HS-5 (cell line): Measurements from ENCODE around the gene HCCS.
"Not testable (repeated sequence)": the region's sequence is repeated elsewhere in the genome, so short reads cannot be mapped to it uniquely, and the experiment has no call there.

Experiments used
- DNase-seq: peaks from one replicate; pipeline ENCODE4 v3.0.0-alpha.2; 2012; ENCODE audit warnings: low read depth

Gene HCCS

GRCh38 chrX:11123087-11123486 is 12.0 kb downstream of the HCCS start:
- DNase-seq: not testable (repeated sequence)

GRCh38 chrX:11124112-11124511 is 13.0 kb downstream of the HCCS start:
- DNase-seq: no peak

DNA sequence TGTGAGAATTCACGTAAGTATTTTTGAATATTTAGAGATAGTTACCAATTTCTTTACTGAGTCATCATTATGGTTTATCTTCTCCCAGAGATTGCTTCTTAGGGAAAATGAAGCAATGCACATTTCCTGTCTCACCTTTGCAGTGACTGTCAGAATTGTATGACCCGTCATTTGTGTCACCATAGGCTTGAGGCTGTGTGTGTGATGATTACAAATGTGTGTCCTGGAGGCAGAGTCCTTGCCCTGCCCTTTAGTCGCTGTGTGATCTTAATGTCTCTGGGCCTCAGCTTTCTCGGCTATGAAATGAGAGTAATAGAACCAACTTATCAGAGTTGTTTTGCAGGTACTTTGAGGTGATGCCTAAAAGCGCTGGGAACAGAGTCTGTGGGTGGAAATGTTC is 13.9 kb downstream of the HCCS start:
- DNase-seq: no peak

GRCh38 chrX:11129534-11130105 is 18.5 kb downstream of the HCCS start:
- no peak for DNase-seq

- DNase-seq: no peak
Observed at GRCh38 chrX:11130136-11130535, 19.0 kb downstream of the HCCS start.

DNA sequence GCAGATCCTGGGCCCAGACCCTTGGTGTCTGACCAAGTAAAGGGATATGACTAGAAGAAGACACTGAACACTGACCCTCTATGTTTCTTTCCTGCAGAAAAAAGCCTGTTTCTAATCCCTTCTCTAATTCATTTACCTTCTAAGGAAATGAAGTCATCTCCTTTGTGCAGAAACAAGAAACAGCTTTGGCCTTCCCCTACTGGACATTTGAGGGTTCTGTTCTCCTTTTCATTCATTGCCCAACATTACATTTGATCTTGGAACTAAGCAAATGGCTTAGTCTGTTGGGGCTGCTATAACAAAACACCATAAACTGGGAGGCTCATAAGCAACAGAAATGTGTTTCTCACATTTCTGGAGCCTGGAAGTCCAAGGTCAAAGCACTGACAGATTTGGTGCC is 20.0 kb downstream of the HCCS start:
- no peak for DNase-seq

DNA sequence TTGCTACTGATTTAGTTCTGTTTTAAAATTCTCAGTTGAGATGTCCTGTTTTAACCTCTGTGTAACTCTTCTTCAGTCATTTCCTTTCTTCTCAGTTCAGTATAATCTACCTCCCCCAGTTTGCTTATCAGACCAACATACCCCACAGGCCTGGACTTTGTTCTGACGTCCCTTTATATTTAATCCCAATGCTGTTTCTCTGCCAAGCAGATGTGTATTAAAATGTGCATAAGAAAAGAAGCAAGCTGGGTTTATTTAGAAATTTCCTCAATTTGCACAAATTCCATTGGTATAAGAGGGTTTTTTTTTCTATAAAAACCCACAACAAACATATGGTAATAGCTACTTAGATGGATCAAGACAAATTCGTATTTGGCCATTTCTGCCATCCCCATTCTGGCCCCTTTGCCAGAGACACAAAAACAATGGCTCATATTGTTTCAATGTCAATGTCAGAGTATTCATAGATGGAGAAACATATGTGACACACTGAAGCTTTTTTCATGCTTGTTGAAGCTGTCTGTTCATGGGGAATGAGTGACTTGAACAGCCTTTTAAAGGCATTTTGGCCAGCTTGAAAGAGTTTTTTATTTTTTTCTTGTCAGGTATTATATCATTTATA is 24.5 kb downstream of the HCCS start:
- DNase-seq: no peak

- peak; percentile 6 for DNase-seq
Observed at GRCh38 chrX:11137543-11138139, 26.5 kb downstream of the HCCS start.

DNA sequence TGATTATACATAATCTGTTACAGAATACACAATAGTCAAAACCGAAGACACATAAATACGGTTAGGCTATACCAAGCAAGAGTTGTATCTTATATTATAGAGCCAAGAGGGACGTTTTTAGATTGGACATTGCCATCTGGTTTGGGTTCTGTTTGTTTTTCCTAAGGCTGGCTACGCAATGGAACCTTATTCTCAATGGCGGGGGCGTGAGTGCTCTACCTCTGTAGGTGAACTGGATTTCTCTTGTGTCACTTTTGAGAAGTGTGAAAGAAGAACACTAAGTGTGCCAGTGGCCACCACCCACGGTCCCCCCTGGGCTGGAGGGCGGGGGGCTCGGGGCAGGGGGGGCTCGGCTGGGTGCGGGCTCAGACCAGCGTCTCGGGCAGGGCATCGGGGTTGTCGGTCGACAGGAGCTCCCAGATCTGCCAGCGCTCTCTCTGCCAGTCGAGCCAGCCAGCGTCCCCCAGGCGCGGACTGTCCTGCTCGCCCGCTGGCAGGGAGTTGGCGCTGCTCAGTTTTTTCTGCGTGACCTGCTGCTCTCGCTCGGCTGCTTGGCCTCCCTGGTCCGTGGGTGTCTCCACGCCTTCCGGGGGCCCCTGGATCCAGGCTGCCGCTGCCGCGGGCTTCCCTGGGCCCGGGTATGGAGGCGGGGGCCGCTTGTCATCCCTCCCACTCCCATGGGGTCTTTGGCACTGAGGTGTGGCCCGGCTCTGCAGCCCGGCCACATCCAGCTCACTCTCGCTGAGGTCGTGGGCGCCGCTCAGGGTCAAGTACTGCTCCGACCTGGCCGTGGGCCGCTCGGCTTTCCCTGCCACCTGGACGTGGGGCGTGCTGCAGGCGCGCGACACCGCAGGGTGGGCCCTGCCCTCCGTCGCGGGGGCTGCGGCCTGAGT is 27.6 kb downstream of the HCCS start:
- no peak for DNase-seq

GRCh38 chrX:11143931-11144678 is 33.0 kb downstream of the HCCS start:
- DNase-seq: peak; percentile 36

DNA sequence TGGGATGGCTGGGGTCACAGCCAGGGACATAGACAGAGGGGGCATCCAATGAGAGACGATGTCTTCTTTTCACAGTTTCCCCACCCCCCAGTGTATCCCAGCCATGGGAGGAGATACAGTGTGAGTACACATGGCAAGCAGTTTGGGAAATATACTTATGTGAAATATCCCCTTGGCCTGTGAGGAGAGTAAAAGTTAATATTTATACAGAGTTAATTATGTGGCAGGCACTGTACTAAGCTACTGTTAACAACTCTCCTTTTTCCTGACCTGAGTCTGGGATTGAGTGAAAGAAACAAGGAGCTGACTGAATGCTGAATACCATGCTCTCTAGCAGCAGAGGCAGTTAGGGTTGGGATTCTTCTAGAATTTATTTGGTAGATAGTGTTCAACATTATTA is 35.3 kb downstream of the HCCS start:
- DNase-seq: no peak

- no peak for DNase-seq
Observed at GRCh38 chrX:11148401-11148800, 37.3 kb downstream of the HCCS start.

- DNase-seq: no peak
Observed at GRCh38 chrX:11151799-11152559, 40.8 kb downstream of the HCCS start.

- no peak for DNase-seq
Observed at GRCh38 chrX:11159149-11159548, 48.0 kb downstream of the HCCS start.

DNA sequence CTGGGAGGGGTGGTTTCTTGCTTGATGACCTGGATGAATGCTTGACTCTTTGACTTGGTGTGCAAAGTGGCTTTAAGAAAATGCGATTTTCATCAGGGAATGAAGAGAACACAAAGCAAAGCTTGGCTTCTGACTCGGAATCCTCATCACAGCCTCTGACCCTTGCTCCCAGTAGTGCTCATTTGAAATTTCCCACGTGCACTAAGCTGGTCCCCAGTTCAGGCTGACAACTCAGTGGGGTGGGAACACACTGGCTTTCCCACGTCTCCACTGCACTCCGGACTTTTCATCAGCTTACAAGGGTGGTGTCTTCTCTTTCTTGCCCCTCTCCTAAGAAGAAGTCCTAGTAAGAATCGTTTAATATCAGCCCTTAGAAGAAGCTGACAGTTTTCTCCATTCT is 53.3 kb downstream of the HCCS start:
- no peak for DNase-seq

- no peak for DNase-seq
Observed at GRCh38 chrX:11171956-11172355, 60.8 kb downstream of the HCCS start.

- DNase-seq: no peak
Observed at GRCh38 chrX:11172415-11172814, 61.3 kb downstream of the HCCS start.
